Measurements from ENCODE around the gene GNPTG. TPM values are rescaled to one million over a fixed set of nuclear protein-coding genes. Genes with fewer than 3 reads are reported as not detected.

GNPTG gene
- total RNA-seq, 4 donors from 2014 or later, result 28.4 to 95.9 (median 48.6) TPM

DNA sequence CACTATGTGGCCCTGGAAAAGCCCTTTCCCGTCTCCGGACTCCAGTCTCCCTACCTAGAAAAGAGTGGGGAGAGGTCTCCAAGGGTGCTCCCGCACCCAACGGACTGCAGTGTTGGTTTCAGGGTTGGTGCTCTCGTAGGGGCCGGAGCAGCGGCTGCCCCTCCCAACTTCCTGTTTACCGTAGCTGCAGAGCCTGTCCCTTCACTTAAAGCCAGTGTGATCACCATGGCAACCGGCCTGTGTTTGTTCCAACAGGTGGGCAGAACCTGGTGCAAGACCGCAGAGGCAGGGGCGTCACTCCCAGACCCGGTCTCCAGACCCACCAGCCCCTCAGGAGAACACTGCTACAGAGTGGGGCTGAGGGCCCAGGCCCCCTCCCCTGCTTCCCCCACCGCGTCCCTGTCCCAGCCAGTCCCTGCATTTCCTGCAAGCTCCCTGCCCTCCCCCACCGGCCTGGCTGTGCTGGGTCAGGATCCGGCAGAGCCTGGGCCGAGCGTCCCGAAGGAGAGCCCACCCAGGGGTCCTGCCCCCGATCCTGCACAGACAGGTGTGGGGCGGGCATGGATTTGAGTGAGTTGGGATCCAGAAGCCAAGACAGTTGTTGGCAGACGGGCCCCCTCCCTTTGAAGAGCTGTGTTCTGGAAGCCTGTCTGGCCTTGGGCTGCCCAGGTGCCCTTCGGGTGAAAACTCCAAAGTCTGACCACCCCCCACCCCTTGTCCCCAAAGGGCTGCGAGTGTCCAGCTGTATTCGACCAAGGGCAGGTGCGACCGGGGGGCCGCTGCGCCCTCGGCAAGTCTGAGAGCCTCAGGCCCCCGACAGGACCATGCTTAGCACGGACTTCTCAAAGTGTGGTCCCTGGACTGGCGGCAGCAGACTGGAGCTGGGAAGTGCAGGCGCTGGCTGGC lies 19.8 kb upstream of the GNPTG start:
- H3K4me3 ChIP-seq, result peak overlapping the region in 1 of 2 donors; percentile 9
- TF ChIP-seq, protein P1, sequence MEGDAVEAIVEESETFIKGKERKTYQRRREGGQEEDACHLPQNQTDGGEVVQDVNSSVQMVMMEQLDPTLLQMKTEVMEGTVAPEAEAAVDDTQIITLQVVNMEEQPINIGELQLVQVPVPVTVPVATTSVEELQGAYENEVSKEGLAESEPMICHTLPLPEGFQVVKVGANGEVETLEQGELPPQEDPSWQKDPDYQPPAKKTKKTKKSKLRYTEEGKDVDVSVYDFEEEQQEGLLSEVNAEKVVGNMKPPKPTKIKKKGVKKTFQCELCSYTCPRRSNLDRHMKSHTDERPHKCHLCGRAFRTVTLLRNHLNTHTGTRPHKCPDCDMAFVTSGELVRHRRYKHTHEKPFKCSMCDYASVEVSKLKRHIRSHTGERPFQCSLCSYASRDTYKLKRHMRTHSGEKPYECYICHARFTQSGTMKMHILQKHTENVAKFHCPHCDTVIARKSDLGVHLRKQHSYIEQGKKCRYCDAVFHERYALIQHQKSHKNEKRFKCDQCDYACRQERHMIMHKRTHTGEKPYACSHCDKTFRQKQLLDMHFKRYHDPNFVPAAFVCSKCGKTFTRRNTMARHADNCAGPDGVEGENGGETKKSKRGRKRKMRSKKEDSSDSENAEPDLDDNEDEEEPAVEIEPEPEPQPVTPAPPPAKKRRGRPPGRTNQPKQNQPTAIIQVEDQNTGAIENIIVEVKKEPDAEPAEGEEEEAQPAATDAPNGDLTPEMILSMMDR (IDR thresholded peaks at IDR 0.05), result no peak
- TF ChIP-seq POLR2A (IDR thresholded peaks at IDR 0.05), result no peak
- H3K27me3 ChIP-seq, result peaks cover 8 to 15% of the 10 kb centered on the region in 2 donors
- intact Hi-C loops (cut with DNase I; ENCODE audit: low total_unique reads), result no loop called here
- peak in 1 of 2 donors; percentile 61 for DNase-seq
- H3K36me3 ChIP-seq, result no peaks in the 10 kb centered on the region
- H3K9me3 ChIP-seq, result peaks cover 0 to 4% of the 10 kb centered on the region in 2 donors
- no peak overlapping the region for H3K27ac ChIP-seq
- peaks cover 0 to 9% of the 10 kb centered on the region in 2 donors for H3K4me1 ChIP-seq

DNA sequence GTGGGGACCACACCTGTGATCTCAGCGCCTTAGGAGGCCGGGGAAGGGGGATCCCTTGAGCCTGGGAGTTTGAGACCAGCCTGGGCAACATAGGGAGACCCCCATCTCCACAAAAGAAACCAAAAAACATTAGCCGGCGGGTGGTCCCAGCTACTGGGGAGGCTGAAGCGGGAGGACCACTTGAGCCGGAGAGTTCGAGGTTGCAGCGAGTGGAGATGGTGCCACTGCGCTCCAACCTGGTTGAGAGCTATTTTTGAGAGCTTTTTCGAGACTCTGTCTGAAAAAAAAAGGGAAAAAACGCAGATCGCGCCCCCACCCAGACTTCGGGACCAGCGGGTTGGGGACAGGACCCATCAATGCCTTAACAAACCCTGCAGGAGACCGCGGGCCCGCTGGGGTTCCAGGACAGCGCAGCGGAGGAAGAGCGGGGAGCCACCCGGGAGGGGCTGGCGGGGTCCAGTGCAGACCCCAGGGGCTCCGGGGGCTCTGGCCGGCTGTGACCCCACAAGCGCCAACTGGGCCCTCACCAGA lies 19.0 kb upstream of the GNPTG start:
- H3K27me3 ChIP-seq, result peaks cover 8 to 15% of the 10 kb centered on the region in 2 donors
- H3K36me3 ChIP-seq, result no peaks in the 10 kb centered on the region
- H3K27ac ChIP-seq, result no peak overlapping the region
- TF ChIP-seq, protein P1 (IDR thresholded peaks at IDR 0.05), result no peak
- TF ChIP-seq POLR2A (IDR thresholded peaks at IDR 0.05), result no peak
- H3K9me3 ChIP-seq, result peaks cover 0 to 4% of the 10 kb centered on the region in 2 donors
- peaks cover 0 to 9% of the 10 kb centered on the region in 2 donors for H3K4me1 ChIP-seq
- H3K4me3 ChIP-seq, result peak overlapping the region in 1 of 2 donors; percentile 9
- intact Hi-C loops (cut with DNase I; ENCODE audit: low total_unique reads), result no loop called here
- DNase-seq, result no peak

DNA sequence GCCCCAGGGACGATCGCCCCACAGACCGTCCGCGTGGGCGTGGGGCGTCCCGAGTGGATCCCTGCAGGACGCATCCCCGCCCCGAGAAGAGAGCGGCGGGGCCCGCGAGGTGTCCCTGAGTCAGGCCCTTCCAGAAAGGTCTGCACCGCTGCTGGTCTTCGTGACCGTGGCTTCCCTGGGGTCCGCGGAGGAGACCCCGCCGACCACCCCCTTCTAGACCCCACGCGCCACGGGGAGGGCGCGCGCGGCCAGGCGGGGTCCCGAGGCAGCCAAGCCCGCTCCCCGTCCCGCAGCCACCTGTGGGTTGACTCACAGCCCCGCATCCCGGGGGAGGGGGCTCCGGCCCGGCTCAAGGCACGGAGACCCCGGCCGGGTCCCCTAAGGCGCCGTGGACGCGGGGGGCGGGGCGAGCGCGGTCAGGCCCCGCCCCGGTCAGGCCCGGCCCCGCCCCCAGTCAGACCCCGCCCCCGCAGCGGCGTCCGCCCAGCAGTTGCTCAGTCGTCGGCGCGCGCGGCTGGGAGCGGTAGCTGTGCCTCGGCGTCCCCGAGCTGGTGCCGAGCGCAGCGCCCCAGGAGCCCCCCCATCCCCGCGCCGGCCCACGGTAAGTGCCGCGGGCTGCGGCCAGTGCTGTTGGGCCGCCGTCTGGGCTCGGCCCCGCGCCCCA lies 18.4 kb upstream of the GNPTG start, which contains the start of gene BAIAP3:
BAIAP3 (plus strand) TSS at position 497 of the 664 bp plus-strand sequence. CDS start 4,905 bp downstream, outside the sequence.
- DNase-seq, result no peak
- Histone ChIP-seq H3K27me3 (peaks cover 8 to 15% of the 10 kb centered on the region in 2 donors), H3K36me3 (no peaks in the 10 kb centered on the region), H3K4me3 (peak within 1 kb of the TSS in 1 of 2 donors; percentile 9), H3K4me1 (peaks cover 0 to 9% of the 10 kb centered on the region in 2 donors), H3K27ac (no peak within 1 kb of the TSS), H3K9me3 (peaks cover 0 to 4% of the 10 kb centered on the region in 2 donors)
- intact Hi-C loops (cut with DNase I; ENCODE audit: low total_unique reads), result no loop called here
- no peak for TF ChIP-seq POLR2A (IDR thresholded peaks at IDR 0.05)
- TF ChIP-seq, protein P1 (IDR thresholded peaks at IDR 0.05), result no peak

DNA sequence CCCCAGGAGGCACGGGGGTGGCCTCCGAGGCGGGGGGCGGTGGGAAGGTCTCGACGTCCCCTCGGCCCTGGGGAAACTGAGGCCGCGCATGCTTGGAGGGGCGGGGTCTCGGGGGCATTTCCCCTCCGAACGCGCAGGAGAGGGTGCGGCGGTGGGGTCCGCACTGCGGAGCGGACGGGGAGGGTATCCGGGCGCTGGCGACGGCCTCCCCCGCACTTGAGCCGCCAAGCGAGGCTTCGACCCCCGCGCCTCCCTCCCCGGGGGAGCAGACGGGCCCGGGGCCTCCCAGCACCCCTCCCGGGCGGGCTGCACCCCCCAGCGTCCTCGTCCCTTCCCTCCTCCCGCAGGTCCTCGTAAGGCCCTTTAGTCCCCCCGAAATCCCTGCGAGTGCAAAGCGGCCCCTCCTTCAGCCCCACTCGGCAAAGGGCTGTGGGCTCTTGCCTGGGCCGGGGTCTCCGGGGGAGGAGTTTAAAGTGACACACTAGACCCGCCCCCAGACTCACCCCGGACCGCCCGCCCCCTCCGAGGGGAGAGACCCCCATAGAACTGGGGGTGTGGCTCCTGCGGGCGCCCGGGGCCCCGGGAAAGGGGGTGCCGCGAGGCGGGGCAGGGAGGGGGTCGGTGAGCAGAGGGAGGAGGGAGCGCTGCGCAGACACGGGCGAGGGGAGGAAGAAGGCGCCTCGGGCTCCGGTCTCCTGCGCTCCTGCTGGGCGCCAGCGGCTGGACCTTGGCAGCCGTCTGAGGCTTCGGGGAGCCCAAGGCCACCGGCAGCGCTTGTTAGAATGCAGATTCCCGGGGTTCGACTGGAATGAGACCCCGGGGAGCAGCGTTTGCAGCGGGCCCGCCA lies 17.7 kb upstream of the GNPTG start:
- H3K27me3 ChIP-seq, result peaks cover 8 to 15% of the 10 kb centered on the region in 2 donors
- no peak overlapping the region for H3K27ac ChIP-seq
- intact Hi-C loops (cut with DNase I; ENCODE audit: low total_unique reads), result no loop called here
- no peak for DNase-seq
- no peak overlapping the region for H3K4me3 ChIP-seq
- H3K36me3 ChIP-seq, result no peaks in the 10 kb centered on the region
- H3K9me3 ChIP-seq, result peaks cover 0 to 4% of the 10 kb centered on the region in 2 donors
- no peak for TF ChIP-seq POLR2A (IDR thresholded peaks at IDR 0.05)
- TF ChIP-seq, protein P1 (IDR thresholded peaks at IDR 0.05), result no peak
- H3K4me1 ChIP-seq, result peaks cover 0 to 9% of the 10 kb centered on the region in 2 donors
